GM20431 (cell line): ENCODE measurements around the gene MEGF10.

Experiments
- in situ Hi-C: fragments of 300-500 bp; cut with MseI, MboI; formaldehyde crosslinking; loops from one replicate; pipeline ENCODE4 v1.15.0; 2020; ENCODE audit warnings: low sequenced_read_pairs; ENCODE audit not compliant: unreplicated experiment

Gene MEGF10

DNA sequence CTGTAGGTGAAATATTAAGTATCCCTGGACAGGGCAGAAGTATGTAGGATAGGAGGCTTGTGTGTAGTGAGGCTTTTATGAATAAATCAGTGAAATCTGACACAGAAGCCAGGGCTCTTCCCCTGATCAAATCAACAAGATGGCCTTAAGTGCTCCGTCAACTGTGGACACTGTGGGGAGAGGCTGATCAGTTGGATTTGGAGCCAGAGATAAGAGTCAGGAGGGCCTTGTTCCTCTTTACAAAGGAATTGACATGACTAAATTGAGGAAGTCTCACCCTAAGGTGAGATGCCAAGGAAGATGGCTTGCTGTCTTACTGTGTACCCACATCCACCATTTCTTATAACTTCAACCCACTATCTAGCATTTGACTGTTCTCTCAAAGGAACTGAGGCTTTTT, 135.3 kb downstream of the MEGF10 start:
- in situ Hi-C loops, result no loop called here

DNA sequence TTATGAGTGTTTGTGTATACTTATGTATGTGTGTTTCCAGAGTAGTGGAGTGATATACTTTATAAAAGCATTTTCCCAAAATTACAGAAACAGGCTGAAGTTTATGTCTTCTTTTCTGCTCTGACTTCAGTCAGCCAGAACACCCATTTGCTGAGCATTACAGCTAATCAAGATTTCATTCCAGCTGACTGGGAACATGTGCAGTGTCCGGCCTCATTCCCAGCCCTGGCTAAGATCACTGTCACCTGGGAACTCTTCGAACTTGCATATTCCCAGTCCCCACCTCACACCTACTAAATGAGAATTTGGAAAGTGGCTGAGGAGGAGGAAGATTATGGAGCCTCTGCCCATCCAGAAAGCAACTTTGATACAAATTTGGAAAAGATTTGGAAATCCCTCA, 136.1 kb downstream of the MEGF10 start:
- in situ Hi-C loops, result no loop called here

DNA sequence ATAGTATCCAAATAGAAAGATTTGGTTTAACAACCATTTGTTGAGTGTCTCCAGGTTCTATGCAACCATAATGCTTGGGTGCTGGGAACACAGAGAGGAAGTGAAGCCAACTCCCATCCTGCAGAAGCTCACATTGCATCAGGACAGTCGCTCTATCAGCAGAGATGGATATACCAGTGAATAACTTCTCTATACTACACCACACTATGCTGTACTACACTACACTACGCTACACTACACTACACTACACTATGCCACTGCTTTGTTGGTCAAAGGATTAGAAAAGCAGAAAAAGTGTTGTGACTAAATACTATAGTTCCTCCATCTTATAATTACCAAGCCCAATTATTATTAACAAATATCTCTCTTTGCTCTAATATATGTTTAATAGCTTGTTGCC, 137.7 kb downstream of the MEGF10 start:
- in situ Hi-C loops, result no loop called here

DNA sequence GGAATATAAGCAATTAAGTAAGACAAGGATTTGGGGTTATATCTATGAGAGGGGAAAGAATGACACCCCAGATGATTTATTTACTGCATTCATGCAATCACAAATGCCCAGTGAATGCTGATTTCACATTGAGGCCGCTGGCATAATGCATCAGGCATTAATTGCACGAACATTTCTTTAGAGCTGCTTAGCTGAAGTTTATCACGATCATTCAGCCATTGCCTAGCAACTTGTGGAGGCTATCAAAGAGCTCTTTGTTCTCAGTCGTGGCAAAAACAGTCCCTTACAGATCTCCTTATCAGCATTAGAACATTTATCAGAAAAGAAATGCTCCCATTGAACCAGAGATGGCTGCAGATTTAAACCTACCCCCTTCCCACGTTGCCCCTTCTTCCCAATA, 138.2 kb downstream of the MEGF10 start:
- in situ Hi-C loops, result no loop called here

GRCh38 chr5:127429928-127430327, 139.3 kb downstream of the MEGF10 start:
- in situ Hi-C loops, result no loop called here

GRCh38 chr5:127430627-127431026, 140.0 kb downstream of the MEGF10 start:
- in situ Hi-C loops, result no loop called here

DNA sequence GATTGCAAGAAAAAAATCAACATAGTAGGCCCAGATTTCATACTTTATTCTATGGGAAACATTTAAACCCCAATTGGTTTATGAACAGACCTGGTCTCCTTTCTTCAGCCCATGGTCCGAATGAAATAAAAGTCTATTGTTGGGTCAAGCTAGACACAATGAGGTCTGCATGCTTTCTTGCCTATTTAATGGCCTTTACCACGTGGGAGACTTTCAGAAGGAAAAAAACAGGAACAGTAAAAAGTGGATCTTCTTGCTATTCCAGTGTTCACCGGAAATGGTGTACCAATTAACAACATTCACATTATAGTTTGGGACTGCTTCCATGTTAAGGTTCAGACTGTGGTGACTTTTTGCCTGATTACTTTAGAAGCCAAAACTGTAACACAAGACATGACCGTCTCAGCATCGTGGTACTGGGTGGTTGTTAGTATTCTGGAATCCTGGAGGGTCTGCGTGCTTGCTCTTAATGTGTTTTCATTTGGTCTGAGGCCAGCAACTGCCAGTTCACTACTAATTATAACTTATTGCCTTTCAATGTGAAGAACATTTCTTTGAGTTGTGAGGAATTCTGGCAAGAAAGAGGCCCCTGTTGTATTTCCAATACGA, 141.5 kb downstream of the MEGF10 start:
- in situ Hi-C loops, result no loop called here

DNA sequence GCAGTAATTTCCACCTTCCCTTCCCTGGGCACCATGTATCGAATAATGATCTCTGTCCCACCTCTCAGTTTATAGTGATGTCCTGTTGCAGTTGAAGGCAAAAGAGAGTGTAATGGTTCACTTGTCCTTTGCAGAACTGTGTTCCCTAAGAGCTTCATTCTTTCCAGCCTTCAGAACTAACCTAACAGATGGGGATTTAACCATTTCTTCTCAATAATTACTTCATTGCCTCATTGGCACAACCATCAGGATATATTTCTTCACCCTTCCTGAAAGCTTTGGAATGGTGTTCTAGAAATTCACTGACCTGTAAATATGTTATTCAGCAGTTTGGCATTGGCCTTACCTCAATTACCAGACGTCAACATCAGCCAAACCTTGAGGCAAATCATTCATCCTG, 142.9 kb downstream of the MEGF10 start:
- in situ Hi-C loops, result no loop called here

DNA sequence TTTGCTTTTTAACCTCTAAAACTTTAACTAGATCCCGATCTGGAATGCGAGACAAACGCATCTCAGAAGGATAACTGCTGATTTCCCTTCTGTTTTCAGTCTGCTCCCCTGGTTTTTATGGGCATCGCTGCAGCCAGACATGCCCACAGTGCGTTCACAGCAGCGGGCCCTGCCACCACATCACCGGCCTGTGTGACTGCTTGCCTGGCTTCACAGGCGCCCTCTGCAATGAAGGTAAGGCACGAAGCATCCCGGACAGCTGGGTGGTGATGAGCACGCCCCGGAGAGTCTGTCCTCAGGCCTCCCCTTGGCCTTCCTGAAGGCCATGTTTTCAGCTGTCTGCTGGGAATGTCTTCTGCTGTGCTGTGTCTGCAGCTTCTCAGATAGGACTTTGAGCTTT, 144.0 kb downstream of the MEGF10 start:
- in situ Hi-C loops, result no loop called here

GRCh38 chr5:127435821-127436220, 145.2 kb downstream of the MEGF10 start:
- in situ Hi-C loops, result no loop called here

- in situ Hi-C loops, result no loop called here
Measured at GRCh38 chr5:127439644-127440043, 149.0 kb downstream of the MEGF10 start.

- in situ Hi-C loops, result no loop called here
Measured at GRCh38 chr5:127440831-127441230, 150.2 kb downstream of the MEGF10 start.

GRCh38 chr5:127441799-127442484, 151.3 kb downstream of the MEGF10 start:
- in situ Hi-C loops, result no loop called here

DNA sequence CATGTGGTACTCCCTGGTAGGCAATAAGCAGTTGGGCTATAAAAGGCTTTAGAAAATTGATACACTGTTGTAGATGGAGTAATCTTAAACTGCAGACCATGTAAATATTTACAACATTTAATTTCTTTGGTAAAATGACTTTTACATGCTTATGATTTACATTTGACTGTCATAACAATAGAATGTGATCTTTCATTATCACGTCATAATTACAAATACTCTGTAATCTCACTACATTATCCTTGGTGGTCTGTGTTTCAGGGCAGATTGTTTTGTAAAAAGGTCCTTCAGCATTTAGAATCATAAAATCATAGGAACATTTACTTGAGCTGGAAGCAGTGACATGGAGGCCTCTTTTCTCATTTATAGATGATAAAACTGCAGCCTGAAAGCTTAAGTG, 153.6 kb downstream of the MEGF10 start:
- in situ Hi-C loops, result no loop called here

DNA sequence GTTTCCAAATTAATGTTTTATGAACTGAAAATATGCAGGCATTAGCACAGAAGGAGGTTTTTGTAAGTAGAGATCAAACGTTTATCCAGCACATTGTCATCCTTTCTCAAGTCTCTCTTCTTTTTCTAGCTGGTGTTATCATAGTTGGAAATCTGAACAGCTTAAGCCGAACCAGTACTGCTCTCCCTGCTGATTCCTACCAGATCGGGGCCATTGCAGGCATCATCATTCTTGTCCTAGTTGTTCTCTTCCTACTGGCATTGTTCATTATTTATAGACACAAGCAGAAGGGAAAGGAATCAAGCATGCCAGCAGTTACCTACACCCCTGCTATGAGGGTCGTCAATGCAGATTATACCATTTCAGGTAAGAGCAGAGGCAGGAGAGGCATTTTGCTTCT, 154.7 kb downstream of the MEGF10 start:
- in situ Hi-C loops, result no loop called here

GRCh38 chr5:127446626-127447025, 156.0 kb downstream of the MEGF10 start:
- in situ Hi-C loops, result no loop called here

DNA sequence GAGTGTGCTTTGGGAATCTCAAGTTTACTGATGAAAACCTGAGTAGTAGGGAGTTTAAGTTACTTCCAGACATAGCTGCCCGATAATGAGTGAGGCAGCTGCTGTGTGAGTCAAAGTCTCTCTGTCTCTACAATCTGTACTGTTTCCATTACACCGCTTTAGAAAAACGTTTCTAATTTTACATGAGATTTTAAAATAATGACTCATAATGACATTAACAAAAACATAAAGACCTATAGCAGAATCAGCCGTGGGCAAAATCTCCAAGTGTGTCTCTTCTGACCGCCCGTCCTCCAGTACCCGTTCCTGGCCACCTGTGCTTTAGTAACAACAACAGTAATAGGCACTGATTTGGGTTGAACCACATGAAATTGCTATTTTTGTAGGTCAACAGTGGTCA, 157.2 kb downstream of the MEGF10 start:
- in situ Hi-C loops, result no loop called here

GRCh38 chr5:127450046-127450445, 159.4 kb downstream of the MEGF10 start:
- in situ Hi-C loops, result no loop called here

GRCh38 chr5:127451096-127451495, 160.5 kb downstream of the MEGF10 start:
- in situ Hi-C loops, result no loop called here

DNA sequence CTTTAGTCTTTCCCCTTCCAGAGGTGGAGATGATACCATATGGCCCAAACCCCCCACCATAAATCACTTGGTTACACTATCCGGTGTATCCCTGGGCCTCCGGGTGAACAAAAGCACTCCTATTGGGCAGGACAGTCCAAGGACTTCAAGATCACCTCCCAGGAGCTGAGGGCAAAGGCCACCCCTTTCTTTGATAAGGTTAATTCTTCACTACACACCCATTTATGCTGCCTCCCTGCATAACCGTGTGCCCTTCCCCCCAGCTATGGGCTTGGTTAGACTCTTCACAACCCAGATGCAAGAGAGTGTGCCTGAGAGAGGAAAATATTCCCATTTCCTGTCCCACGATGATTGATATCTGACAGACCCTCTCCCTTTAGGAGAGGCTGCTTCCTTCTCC, 162.0 kb downstream of the MEGF10 start:
- in situ Hi-C loops, result no loop called here

- in situ Hi-C loops, result no loop called here
Measured at GRCh38 chr5:127471211-127471610, 180.6 kb downstream of the MEGF10 start.

GRCh38 chr5:127472700-127473099, 182.1 kb downstream of the MEGF10 start:
- in situ Hi-C loops, result no loop called here
